Right ventricle myocardium superior (tissue), 1 donor: ENCODE measurements around the gene LTF. TPM values are rescaled to one million over a fixed set of nuclear protein-coding genes. Genes with fewer than 3 reads are reported as not detected.
"Not testable (repeated sequence)": the region's sequence is repeated elsewhere in the genome, so short reads cannot be mapped to it uniquely, and the experiment has no call there.

ENCODE experiments used
- ATAC-seq: fragments of 200-7000 bp; cut with Tn5 transposase; one replicate; pipeline ENCODE4 v1.9.1; 2020; ENCODE audit warnings: mild to moderate bottlenecking; ENCODE audit not compliant: poor library complexity
- DNase-seq: peaks from one replicate; pipeline ENCODE4 v3.0.0-alpha.2; 2020
- intact Hi-C: fragments of 100-400 bp; cut with DNase I; formaldehyde crosslinking; loops from one replicate; pipeline ENCODE4 v1.11.2; 2022
- total RNA-seq: library from RNA; stranded (reverse); fragmentation: NEBNext Ultra II Directional; extraction: Animal tissue kit (Norgen Biotek cat#: 25700); gene quantifications from one replicate; pipeline ENCODE4 v1.2.1, GENCODE V29; 2021
- donor health status: DM: no; HTN: yes; CAD: no; lungs with severe emphysema.

LTF gene
- total RNA-seq, 1 donor from 2014 or later, result 3.7 TPM

DNA sequence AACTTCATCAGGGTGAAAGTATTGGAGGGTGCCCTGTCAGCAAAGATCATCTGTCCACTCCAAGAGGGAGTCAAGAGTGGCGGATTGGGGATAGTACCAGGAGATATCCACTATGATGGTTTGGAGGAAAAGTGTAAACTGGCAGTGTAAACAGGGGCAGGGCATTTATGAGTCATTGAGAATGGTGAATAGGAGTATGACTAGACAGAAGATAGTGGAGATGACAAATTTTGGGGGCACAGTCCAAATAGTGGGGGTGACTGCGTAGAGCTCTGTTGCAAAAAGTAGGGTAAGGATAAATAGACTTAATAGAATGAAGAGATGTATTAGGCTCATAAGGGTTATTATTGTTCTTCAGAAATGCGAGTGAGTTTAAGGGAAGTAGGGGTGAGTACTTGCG is 75.9 kb downstream of the LTF start:
- DNase-seq, ATAC-seq, intact Hi-C loops: not testable (repeated sequence)

DNA sequence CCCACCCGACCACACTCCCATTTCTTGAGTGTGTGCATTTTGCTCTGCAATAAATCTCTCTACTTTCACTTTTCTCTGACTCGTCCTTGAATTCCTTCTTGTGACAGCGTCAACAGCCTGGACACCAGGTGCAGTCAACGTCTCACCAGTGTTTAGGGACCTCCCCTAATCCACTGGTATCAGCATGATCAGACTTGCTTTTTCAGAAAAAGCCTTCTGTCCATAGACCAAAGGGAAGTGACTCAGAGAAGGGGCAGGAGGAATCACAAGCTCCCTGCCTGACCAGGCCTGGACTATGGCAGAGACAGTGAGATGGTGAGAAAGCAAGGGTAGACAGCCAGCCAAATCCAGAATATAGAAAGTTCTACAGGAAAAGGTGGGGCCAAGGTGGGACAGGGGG is 78.5 kb downstream of the LTF start:
- DNase-seq, result no peak
- intact Hi-C loops, result no loop called here
- ATAC-seq, result no peak

Other genes with a start within 250 kb of the LTF start
- not detected for gene CCR3, start 222.4 kb downstream of the LTF start, total RNA-seq
- 0.91 TPM for gene CCR2, start 110.8 kb downstream of the LTF start, total RNA-seq
- 0.24 TPM for gene CCR5, start 94.0 kb downstream of the LTF start, total RNA-seq
- gene CCRL2, start 57.6 kb downstream of the LTF start, total RNA-seq, result 1.1 TPM
- not detected for gene RTP3, start 33.1 kb upstream of the LTF start, total RNA-seq
- gene LRRC2, start 101.4 kb upstream of the LTF start, total RNA-seq, result 122 TPM
- not detected for gene FAM240A, start 147.6 kb upstream of the LTF start, total RNA-seq
- 37.0 TPM for gene ALS2CL, start 228.8 kb upstream of the LTF start, total RNA-seq
- 1.00 TPM for gene TMIE, start 236.5 kb upstream of the LTF start, total RNA-seq